ENCODE data around the gene WDCP. TPM values are rescaled to one million over a fixed set of nuclear protein-coding genes. Genes with fewer than 3 reads are reported as not detected.

The WDCP gene
- total and polyA plus RNA-seq, 2 donors (not counting 1 experiment from before 2014, with no cell fraction given) = 3.9 to 21.6 TPM

DNA sequence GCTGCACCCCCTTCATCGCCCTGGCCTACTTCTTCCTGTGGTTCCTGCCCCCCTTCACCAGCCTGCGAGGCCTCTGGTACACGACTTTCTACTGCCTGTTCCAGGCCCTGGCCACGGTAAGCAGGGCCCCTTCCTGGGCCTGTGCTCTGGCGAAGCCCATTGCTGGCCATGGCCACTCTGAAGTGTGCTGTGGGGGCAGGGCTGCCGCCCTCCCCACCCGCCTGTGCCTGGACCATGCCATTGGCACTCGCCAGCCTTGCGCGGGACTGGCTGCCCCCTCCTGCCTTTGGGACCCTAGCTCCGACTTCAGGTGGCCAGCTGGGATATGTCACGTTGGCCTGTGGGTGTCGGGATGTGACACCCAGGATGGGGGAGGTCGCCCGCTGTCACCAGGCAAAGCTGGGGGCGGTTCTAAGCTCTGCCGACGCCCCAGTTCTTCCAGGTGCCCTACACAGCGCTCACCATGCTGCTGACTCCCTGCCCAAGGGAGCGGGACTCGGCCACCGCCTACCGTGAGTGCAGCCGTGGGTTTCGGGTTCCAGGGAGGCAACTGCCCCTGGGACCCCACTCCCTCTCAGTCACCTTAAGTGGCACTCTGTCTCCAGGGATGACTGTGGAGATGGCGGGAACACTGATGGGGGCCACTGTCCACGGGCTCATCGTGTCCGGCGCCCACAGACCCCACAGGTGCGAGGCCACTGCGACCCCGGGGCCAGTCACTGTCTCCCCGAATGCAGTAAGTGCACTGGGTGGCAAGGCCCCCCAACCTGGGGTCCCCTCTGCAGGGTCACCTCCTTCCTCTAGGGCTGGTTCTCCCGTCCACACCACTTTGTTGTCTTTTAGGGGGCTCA, 30.1 kb downstream of the WDCP start:
- H3K4me1 Mint-ChIP-seq = no peaks in the 10 kb centered on the region
- no peak overlapping the region for H3K4me2 ChIP-seq (replicated peaks; ENCODE audit: low read depth, low read length, poor library complexity, severe bottlenecking)
- ATAC-seq (ENCODE audit: low read depth) (no peak), DNase-seq (no peak)
- no peaks in the 10 kb centered on the region for H3K4me1 ChIP-seq (ENCODE audit: control insufficient read depth in 2 of 2, insufficient read depth in 2 of 2, low read length in 2 of 2)
- TF ChIP-seq, protein P1, sequence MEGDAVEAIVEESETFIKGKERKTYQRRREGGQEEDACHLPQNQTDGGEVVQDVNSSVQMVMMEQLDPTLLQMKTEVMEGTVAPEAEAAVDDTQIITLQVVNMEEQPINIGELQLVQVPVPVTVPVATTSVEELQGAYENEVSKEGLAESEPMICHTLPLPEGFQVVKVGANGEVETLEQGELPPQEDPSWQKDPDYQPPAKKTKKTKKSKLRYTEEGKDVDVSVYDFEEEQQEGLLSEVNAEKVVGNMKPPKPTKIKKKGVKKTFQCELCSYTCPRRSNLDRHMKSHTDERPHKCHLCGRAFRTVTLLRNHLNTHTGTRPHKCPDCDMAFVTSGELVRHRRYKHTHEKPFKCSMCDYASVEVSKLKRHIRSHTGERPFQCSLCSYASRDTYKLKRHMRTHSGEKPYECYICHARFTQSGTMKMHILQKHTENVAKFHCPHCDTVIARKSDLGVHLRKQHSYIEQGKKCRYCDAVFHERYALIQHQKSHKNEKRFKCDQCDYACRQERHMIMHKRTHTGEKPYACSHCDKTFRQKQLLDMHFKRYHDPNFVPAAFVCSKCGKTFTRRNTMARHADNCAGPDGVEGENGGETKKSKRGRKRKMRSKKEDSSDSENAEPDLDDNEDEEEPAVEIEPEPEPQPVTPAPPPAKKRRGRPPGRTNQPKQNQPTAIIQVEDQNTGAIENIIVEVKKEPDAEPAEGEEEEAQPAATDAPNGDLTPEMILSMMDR (IDR thresholded peaks at IDR 0.05) = no peak
- no peak for TF ChIP-seq EZH2 (IDR thresholded peaks at IDR 0.05; ENCODE audit: borderline replicate concordance, insufficient read depth, low read depth, low read length, poor library complexity, severe bottlenecking)
- ChIA-PET POLR2A (no interaction called here), CTCF (no interaction called here)
- H3K4me3 ChIP-seq (ENCODE audit: control extremely low read depth in 1 of 5, extremely low read depth in 1 of 5, insufficient read depth in 1 of 5, low read depth in 2 of 5, low read length in 4 of 5) = no peak overlapping the region
- intact Hi-C loops (cut with micrococcal nuclease) = no loop called here
- H2AFZ ChIP-seq (ENCODE audit: insufficient read depth, low read depth, low read length, poor library complexity, severe bottlenecking) = no peak overlapping the region
- no peaks in the 10 kb centered on the region for H3K9me3 Mint-ChIP-seq (ENCODE audit: insufficient read depth)
- 93% methylated on average over 35 of the region's 35 CpGs for WGBS (ENCODE audit: insufficient coverage)
- H3K27me3 Mint-ChIP-seq = peaks cover 12% of the 10 kb centered on the region
- no peaks in the 10 kb centered on the region for H3K36me3 ChIP-seq (replicated peaks in 1 of 2; ENCODE audit: control extremely low read depth in 1 of 2, control insufficient read depth in 1 of 2, extremely low read depth in 1 of 2, insufficient read depth in 2 of 2, low read length in 1 of 2)
- H4K20me1 ChIP-seq (ENCODE audit: control insufficient read depth, insufficient read depth, low read length, poor library complexity, severe bottlenecking) = no peaks in the 10 kb centered on the region
- no peak overlapping the region for H3K27ac Mint-ChIP-seq
- no peak overlapping the region for H3K9ac ChIP-seq (ENCODE audit: low read length)
- no peak overlapping the region for H3K4me3 Mint-ChIP-seq
- H3K79me2 ChIP-seq (ENCODE audit: control insufficient read depth, insufficient read depth, low read length) = no peaks in the 10 kb centered on the region
- no peak overlapping the region for H3K27ac ChIP-seq (ENCODE audit: low read length in 2 of 2)
- peaks cover 0 to 2% (median 0%) of the 10 kb centered on the region in 4 experiments for H3K27me3 ChIP-seq (replicated peaks in 1 of 4; ENCODE audit: control extremely low read depth in 1 of 4, control insufficient read depth in 3 of 4, insufficient read depth in 4 of 4, low read length in 3 of 4)
- H3K9me3 ChIP-seq (ENCODE audit: control extremely low read depth in 1 of 3, control insufficient read depth in 2 of 3, insufficient read depth in 1 of 3, low read length in 2 of 3) = no peaks in the 10 kb centered on the region

DNA sequence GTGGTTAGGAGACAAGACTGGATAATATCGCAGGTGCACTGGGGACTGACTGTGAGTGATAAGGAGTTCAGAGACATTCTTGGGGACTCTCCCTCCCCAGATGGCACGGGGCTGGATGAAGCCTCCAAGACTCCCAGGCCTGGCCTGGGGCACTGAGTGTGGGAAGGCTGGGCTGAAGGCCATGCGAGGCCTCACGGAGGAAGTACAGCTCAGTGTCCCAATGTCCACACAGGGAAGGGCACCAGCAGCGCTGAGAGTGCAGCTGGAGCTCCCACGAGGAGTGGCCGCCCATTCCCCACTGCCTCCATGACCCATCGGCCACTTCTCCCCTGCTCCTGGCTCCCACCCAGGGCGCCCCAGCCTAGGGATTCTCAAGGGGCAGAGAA, 30.8 kb downstream of the WDCP start:
- no peaks in the 10 kb centered on the region for H3K4me1 Mint-ChIP-seq
- no peak overlapping the region for H3K27ac ChIP-seq (ENCODE audit: low read length in 2 of 2)
- no peak overlapping the region for H3K9ac ChIP-seq (ENCODE audit: low read length)
- H3K4me1 ChIP-seq (ENCODE audit: control insufficient read depth in 2 of 2, insufficient read depth in 2 of 2, low read length in 2 of 2) = no peaks in the 10 kb centered on the region
- H3K79me2 ChIP-seq (ENCODE audit: control insufficient read depth, insufficient read depth, low read length) = no peaks in the 10 kb centered on the region
- no peaks in the 10 kb centered on the region for H3K36me3 ChIP-seq (replicated peaks in 1 of 2; ENCODE audit: control extremely low read depth in 1 of 2, control insufficient read depth in 1 of 2, extremely low read depth in 1 of 2, insufficient read depth in 2 of 2, low read length in 1 of 2)
- ATAC-seq (ENCODE audit: low read depth) (no peak), DNase-seq (no peak)
- no peak overlapping the region for H3K4me3 ChIP-seq (ENCODE audit: control extremely low read depth in 1 of 5, extremely low read depth in 1 of 5, insufficient read depth in 1 of 5, low read depth in 2 of 5, low read length in 4 of 5)
- peaks cover 18% of the 10 kb centered on the region for H3K27me3 Mint-ChIP-seq
- H3K9me3 Mint-ChIP-seq (ENCODE audit: insufficient read depth) = no peaks in the 10 kb centered on the region
- POLR2A ChIA-PET = no interaction called here
- no peak overlapping the region for H3K27ac Mint-ChIP-seq
- TF ChIP-seq, protein P1 (IDR thresholded peaks at IDR 0.05) = no peak
- no peak for TF ChIP-seq EZH2 (IDR thresholded peaks at IDR 0.05; ENCODE audit: borderline replicate concordance, insufficient read depth, low read depth, low read length, poor library complexity, severe bottlenecking)
- intact Hi-C loops (cut with micrococcal nuclease) = no loop called here
- no peak overlapping the region for H3K4me2 ChIP-seq (replicated peaks; ENCODE audit: low read depth, low read length, poor library complexity, severe bottlenecking)
- peaks cover 0 to 8% (median 0%) of the 10 kb centered on the region in 4 experiments for H3K27me3 ChIP-seq (replicated peaks in 1 of 4; ENCODE audit: control extremely low read depth in 1 of 4, control insufficient read depth in 3 of 4, insufficient read depth in 4 of 4, low read length in 3 of 4)
- no peaks in the 10 kb centered on the region for H3K9me3 ChIP-seq (ENCODE audit: control extremely low read depth in 1 of 3, control insufficient read depth in 2 of 3, insufficient read depth in 1 of 3, low read length in 2 of 3)
- CTCF ChIA-PET = no interaction called here
- 90% methylated on average over 6 of the region's 9 CpGs for WGBS (ENCODE audit: insufficient coverage)
- H3K4me3 Mint-ChIP-seq = no peak overlapping the region
- H4K20me1 ChIP-seq (ENCODE audit: control insufficient read depth, insufficient read depth, low read length, poor library complexity, severe bottlenecking) = no peaks in the 10 kb centered on the region
- H2AFZ ChIP-seq (ENCODE audit: insufficient read depth, low read depth, low read length, poor library complexity, severe bottlenecking) = no peak overlapping the region
